HepG2 (cell line): ENCODE data around the gene POLRMT. TPM values are rescaled to one million over a fixed set of nuclear protein-coding genes. Genes with fewer than 3 reads are reported as not detected.

Source experiments
- ARHGAP35 ChIP-seq: sonication (generic); formaldehyde crosslinking; IDR thresholded peaks from 2 replicates; pipeline ENCODE4 v1.9.0; 2022; ENCODE audit warnings: mild to moderate bottlenecking, inconsistent platforms, moderate library complexity, missing genetic modification reagents, borderline replicate concordance
- CREB3 ChIP-seq: sonication (generic); formaldehyde crosslinking; IDR thresholded peaks from 2 replicates; pipeline ENCODE4 v1.5.0; 2020; ENCODE audit warnings: missing genetic modification reagents
- FOXJ3 ChIP-seq: sonication (generic); formaldehyde crosslinking; IDR thresholded peaks from 2 replicates; pipeline ENCODE4 v1.4.0; 2020; ENCODE audit warnings: missing genetic modification reagents, mild to moderate bottlenecking, borderline replicate concordance
- HNRNPUL1 ChIP-seq: fragments of 200-400 bp; formaldehyde crosslinking; IDR thresholded peaks from 2 replicates; pipeline ENCODE4 v1.6.1; 2017; ENCODE audit warnings: low read depth, mild to moderate bottlenecking, low read length, moderate library complexity
- JARID2 ChIP-seq: sonication (generic); formaldehyde crosslinking; IDR thresholded peaks from 2 replicates; pipeline ENCODE4 v1.8.1; 2023; ENCODE audit warnings: missing genetic modification reagents, inconsistent platforms; ENCODE audit not compliant: insufficient replicate concordance
- MTA3 ChIP-seq: sonication (generic); formaldehyde crosslinking; IDR thresholded peaks from 2 replicates; pipeline ENCODE4 v1.4.0; 2020; ENCODE audit warnings: missing genetic modification reagents
- MTF2 ChIP-seq: sonication (generic); formaldehyde crosslinking; IDR thresholded peaks from 2 replicates; pipeline ENCODE4 v1.5.0; 2020; ENCODE audit warnings: missing genetic modification reagents, borderline replicate concordance
- NFE2L1 ChIP-seq: sonication (generic); formaldehyde crosslinking; IDR thresholded peaks from 2 replicates; pipeline ENCODE4 v1.4.0; 2020; ENCODE audit warnings: missing genetic modification reagents, mild to moderate bottlenecking, borderline replicate concordance
- NFIB ChIP-seq: sonication (generic); formaldehyde crosslinking; IDR thresholded peaks from 2 replicates; pipeline ENCODE4 v1.9.0; 2021; ENCODE audit warnings: missing genetic modification reagents, mild to moderate bottlenecking, borderline replicate concordance
- TBX2 ChIP-seq: sonication (generic); formaldehyde crosslinking; IDR thresholded peaks from 2 replicates; pipeline ENCODE4 v1.5.0; 2020; ENCODE audit warnings: missing genetic modification reagents, mild to moderate bottlenecking, borderline replicate concordance
- ZBTB25 ChIP-seq: IDR thresholded peaks from 2 replicates; pipeline ENCODE4 v1.6.1; 2018; ENCODE audit warnings: missing genetic modification reagents
- ZFP37 ChIP-seq: sonication (generic); formaldehyde crosslinking; IDR thresholded peaks from 2 replicates; pipeline ENCODE4 v1.4.0; 2020; ENCODE audit warnings: missing genetic modification reagents, borderline replicate concordance
- ZNF225 ChIP-seq: sonication (generic); formaldehyde crosslinking; IDR thresholded peaks from 2 replicates; pipeline ENCODE4 v1.4.0; 2020; ENCODE audit warnings: mild to moderate bottlenecking, missing genetic modification reagents
- ZNF317 ChIP-seq: sonication (generic); formaldehyde crosslinking; IDR thresholded peaks from 2 replicates; pipeline ENCODE4 v1.5.0; 2020; ENCODE audit warnings: mild to moderate bottlenecking, missing genetic modification reagents
- ZNF34 ChIP-seq: sonication (generic); formaldehyde crosslinking; IDR thresholded peaks from 2 replicates; pipeline ENCODE4 v1.4.0; 2020; ENCODE audit warnings: mild to moderate bottlenecking, missing genetic modification reagents, borderline replicate concordance
- ZNF430 ChIP-seq: sonication (generic); formaldehyde crosslinking; IDR thresholded peaks from 2 replicates; pipeline ENCODE4 v1.9.0; 2021; ENCODE audit warnings: mild to moderate bottlenecking, missing genetic modification reagents
- ZNF724P ChIP-seq: sonication (generic); formaldehyde crosslinking; IDR thresholded peaks from 2 replicates; pipeline ENCODE4 v1.8.0; 2022; ENCODE audit warnings: missing genetic modification reagents, borderline replicate concordance
- polyA plus RNA-seq, 8 experiments: library from polyadenylated mRNA; depleted of rRNA in 3 of 8; stranded (reverse) in 7 of 8; unstranded in 1 of 8; fragments of >200 nt; fragmentation: Illumina TruSeq in 4 of 8; extraction: Trizol in 4 of 8; gene quantifications; 2 replicates each; pipeline versions ENCODE4 v1.2.1 to v1.2.3, GENCODE V29; 2011 to 2016; ENCODE audit warnings: low read depth in 4 of 8, missing spikeins in 1 of 8, mixed read lengths in 1 of 8; ENCODE audit not compliant: insufficient read depth in 1 of 8
- total RNA-seq, 5 experiments: library from RNA; depleted of rRNA; stranded (reverse); fragments of >200 nt; fragmentation: Illumina TruSeq; extraction: Trizol; gene quantifications; 2 replicates each; pipeline ENCODE4 v1.2.3, GENCODE V29; 2016; ENCODE audit warnings: low read depth in 1 of 5
- TF ChIP-seq, protein P1 (sequence below): sonication (generic); formaldehyde crosslinking; IDR thresholded peaks from 2 replicates; pipeline ENCODE4 v1.5.0; 2020; ENCODE audit warnings: mild to moderate bottlenecking, missing genetic modification reagents, borderline replicate concordance
- TF ChIP-seq, protein P2 (sequence below): IDR thresholded peaks from 2 replicates; pipeline ENCODE4 v1.6.1; 2016; ENCODE audit warnings: mild to moderate bottlenecking, missing biosample characterization, missing genetic modification reagents

The POLRMT gene
- total and polyA plus RNA-seq, 2 of the 13 experiments (the other 11 are each of a cell fraction or from before 2014, with no cell fraction given), result 78.0 to 101 TPM

DNA sequence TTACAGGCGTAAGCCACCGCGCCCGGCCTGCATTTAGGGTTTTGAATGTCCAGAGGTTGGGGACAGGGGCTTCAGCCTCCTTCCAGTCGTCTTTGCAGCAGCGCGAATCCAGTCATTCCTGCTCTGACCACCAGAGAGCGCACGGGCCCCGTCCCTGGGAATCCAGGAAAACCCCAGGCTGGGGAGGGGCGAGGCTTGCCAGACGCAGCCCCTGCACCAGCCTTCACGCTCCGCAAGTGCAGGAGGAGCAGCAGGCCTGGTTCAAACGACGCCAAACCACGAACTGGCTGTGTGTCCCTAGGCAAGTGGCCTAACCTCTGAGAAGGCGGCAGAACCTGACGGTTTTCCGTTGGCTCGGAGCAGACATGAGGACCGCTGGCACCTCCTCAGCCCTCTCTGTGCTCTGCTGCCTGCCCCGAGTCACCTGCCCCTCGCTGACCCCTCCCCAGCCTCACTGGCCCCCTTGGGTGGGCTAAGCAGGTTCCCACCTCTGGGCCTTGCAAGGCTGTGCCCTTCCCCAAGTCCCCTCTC, 31.6 kb upstream of the POLRMT start (continued):
- TF ChIP-seq, protein P1, sequence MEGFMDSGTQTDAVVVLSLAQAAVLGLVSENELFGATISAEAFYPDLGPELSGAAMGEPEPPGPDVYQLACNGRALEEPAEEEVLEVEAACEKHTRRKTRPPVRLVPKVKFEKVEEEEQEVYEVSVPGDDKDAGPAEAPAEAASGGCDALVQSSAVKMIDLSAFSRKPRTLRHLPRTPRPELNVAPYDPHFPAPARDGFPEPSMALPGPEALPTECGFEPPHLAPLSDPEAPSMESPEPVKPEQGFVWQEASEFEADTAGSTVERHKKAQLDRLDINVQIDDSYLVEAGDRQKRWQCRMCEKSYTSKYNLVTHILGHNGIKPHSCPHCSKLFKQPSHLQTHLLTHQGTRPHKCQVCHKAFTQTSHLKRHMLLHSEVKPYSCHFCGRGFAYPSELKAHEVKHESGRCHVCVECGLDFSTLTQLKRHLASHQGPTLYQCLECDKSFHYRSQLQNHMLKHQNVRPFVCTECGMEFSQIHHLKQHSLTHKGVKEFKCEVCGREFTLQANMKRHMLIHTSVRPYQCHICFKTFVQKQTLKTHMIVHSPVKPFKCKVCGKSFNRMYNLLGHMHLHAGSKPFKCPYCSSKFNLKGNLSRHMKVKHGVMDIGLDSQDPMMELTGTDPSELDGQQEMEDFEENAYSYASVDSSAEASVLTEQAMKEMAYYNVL, result no peak
- TF ChIP-seq ZFP37 (CRISPR knock-in tag), result no peak
- TF ChIP-seq ZNF317 (CRISPR knock-in tag), result 0 out of 2 replicates have a peak, but pooled peaks have one; percentile 60
- peak; percentile 50; the same call in 1 of the 2 replicates for TF ChIP-seq ZBTB25 (CRISPR knock-in tag)
- TF ChIP-seq ARHGAP35 (CRISPR knock-in tag), result peak; percentile 88; the same call in 1 of the 2 replicates
- TF ChIP-seq, protein P2, sequence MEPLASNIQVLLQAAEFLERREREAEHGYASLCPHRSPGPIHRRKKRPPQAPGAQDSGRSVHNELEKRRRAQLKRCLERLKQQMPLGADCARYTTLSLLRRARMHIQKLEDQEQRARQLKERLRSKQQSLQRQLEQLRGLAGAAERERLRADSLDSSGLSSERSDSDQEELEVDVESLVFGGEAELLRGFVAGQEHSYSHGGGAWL (CRISPR knock-in tag), result no peak
- TF ChIP-seq ZNF225, result peak; percentile 76
- TF ChIP-seq FOXJ3 (CRISPR knock-in tag), result no peak
- TF ChIP-seq MTF2 (CRISPR knock-in tag), result 0 out of 2 replicates have a peak, but pooled peaks have one; percentile 41
- TF ChIP-seq ZNF34, result no peak
- no peak for TF ChIP-seq MTA3
- 0 out of 2 replicates have a peak, but pooled peaks have one; percentile 35 for TF ChIP-seq ZNF430
- no peak for TF ChIP-seq CREB3
- no peak for TF ChIP-seq HNRNPUL1
- no peak for TF ChIP-seq NFE2L1
- no peak for TF ChIP-seq NFIB (CRISPR knock-in tag)
- TF ChIP-seq ZNF724P (CRISPR knock-in tag), result peak; percentile 15; the same call in 1 of the 2 replicates
- TF ChIP-seq TBX2 (CRISPR knock-in tag), result peak; percentile 76; the same call in 1 of the 2 replicates
- peak; percentile 61 for TF ChIP-seq JARID2 (CRISPR knock-in tag)
